Measurements from ENCODE around the gene TNFAIP8L1.

Gene TNFAIP8L1

DNA sequence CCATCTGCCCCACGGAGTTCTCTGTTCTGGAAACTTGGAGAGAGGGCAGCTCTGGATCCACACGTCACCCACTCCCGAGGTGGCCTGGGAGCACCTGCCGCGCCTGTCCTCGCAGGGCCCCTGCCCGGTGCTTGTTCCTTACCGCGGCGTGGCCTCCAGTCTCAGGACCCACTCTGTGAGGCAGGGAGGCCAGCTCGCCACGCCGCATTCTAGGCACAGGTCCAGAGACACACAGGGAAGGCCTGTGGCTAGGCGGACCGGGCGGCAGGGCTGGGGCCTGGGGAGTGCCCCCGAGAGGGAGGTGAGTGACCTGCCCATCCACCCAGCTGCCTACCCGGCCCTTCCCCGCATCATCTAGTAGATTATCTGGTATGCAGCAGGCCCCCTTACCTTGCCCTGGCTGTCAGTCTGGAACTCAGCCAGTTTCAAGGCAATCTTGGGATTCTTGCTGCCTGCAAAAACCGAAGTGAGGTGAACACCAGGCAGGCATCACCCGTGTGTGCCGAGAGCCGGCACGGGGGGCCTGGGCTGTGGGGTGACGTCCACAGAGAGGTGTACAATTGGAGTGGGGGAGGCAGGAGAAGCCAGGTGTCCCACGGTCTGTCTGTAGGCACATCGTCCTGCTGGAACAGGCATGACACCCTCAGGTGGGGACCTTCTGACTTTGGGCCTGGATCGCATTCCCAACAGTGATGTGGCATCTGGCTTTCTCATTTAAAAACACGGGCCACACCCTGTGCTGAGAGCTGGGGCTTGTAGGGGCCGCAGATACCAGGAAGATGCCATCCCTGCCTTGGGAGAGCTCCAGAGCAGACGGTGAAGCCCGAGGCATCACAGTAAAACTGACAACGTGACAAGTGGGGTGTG is 60.7 kb downstream of the TNFAIP8L1 start:
- TF ChIP-seq, protein P1, sequence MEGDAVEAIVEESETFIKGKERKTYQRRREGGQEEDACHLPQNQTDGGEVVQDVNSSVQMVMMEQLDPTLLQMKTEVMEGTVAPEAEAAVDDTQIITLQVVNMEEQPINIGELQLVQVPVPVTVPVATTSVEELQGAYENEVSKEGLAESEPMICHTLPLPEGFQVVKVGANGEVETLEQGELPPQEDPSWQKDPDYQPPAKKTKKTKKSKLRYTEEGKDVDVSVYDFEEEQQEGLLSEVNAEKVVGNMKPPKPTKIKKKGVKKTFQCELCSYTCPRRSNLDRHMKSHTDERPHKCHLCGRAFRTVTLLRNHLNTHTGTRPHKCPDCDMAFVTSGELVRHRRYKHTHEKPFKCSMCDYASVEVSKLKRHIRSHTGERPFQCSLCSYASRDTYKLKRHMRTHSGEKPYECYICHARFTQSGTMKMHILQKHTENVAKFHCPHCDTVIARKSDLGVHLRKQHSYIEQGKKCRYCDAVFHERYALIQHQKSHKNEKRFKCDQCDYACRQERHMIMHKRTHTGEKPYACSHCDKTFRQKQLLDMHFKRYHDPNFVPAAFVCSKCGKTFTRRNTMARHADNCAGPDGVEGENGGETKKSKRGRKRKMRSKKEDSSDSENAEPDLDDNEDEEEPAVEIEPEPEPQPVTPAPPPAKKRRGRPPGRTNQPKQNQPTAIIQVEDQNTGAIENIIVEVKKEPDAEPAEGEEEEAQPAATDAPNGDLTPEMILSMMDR (IDR thresholded peaks at IDR 0.05): no peak
- no peak overlapping the region for H3K4me2 ChIP-seq (ENCODE audit: low read length)

DNA sequence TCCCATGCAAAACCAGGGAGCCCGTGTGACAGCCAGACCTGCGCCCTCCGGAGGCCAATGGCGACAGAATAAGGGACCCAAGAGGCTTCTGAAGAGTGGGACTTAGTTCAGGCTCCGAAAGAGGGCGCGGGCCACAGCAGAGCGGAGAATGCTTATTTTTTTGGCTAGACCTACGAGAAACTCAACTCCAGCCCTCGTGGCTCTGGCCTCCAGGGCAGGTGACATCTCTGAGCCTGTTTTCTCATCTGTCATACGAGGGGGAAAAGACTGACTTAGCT is 61.3 kb downstream of the TNFAIP8L1 start:
- Histone ChIP-seq H3K4me2 (ENCODE audit: low read length) (no peak overlapping the region), H3K79me2 (peaks cover 6% of the 10 kb centered on the region), H3K9me3 (ENCODE audit: control insufficient read depth, low read length) (no peaks in the 10 kb centered on the region), H3K9ac (no peak overlapping the region), H3K4me1 (no peaks in the 10 kb centered on the region), H3K4me3 (ENCODE audit: low read depth, low read length) (no peak overlapping the region), H3K36me3 (ENCODE audit: control insufficient read depth, insufficient read depth, low read length) (no peaks in the 10 kb centered on the region), H3K27me3 (ENCODE audit: control insufficient read depth, insufficient read depth, low read length) (no peaks in the 10 kb centered on the region), H3K27ac (no peak overlapping the region), H2AFZ (no peak overlapping the region)
- TF ChIP-seq, protein P1 (IDR thresholded peaks at IDR 0.05): no peak

More for the DNA sequence above, 60.7 kb downstream of the TNFAIP8L1 start:
- Histone ChIP-seq H3K4me1 (no peaks in the 10 kb centered on the region), H3K27me3 (ENCODE audit: control insufficient read depth, insufficient read depth, low read length) (no peaks in the 10 kb centered on the region), H2AFZ (no peak overlapping the region), H3K79me2 (peaks cover 2% of the 10 kb centered on the region), H3K36me3 (ENCODE audit: control insufficient read depth, insufficient read depth, low read length) (no peaks in the 10 kb centered on the region), H3K27ac (no peak overlapping the region), H3K4me3 (ENCODE audit: low read depth, low read length) (no peak overlapping the region), H3K9me3 (ENCODE audit: control insufficient read depth, low read length) (no peaks in the 10 kb centered on the region), H3K9ac (no peak overlapping the region)

DNA sequence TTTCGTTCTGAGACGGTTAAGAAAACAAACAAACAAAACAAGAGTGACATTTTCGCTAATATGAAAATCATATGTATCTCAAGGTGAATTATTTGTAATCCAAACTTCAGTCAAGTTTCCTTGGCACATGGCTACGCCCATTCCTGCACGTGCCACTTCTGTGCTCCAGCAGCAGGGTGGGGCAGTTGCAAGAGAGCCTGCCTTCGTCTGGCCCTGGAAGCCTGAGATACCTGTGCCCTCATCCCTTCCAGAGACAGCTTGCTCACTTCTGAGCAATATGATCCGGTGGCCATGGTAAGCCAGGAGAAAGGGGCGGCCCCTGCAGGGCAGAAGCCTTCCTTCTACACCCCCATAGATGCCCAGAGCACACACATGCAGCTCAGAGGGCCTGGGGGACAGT is 62.2 kb downstream of the TNFAIP8L1 start:
- Histone ChIP-seq H3K27me3 (ENCODE audit: control insufficient read depth, insufficient read depth, low read length) (no peaks in the 10 kb centered on the region), H2AFZ (no peak overlapping the region), H3K79me2 (peaks cover 7% of the 10 kb centered on the region), H3K4me1 (no peaks in the 10 kb centered on the region), H3K9ac (no peak overlapping the region), H3K9me3 (ENCODE audit: control insufficient read depth, low read length) (no peaks in the 10 kb centered on the region), H3K27ac (no peak overlapping the region), H3K4me3 (ENCODE audit: low read depth, low read length) (no peak overlapping the region), H3K36me3 (ENCODE audit: control insufficient read depth, insufficient read depth, low read length) (no peaks in the 10 kb centered on the region), H3K4me2 (ENCODE audit: low read length) (no peak overlapping the region)
- TF ChIP-seq, protein P1 (IDR thresholded peaks at IDR 0.05): no peak

DNA sequence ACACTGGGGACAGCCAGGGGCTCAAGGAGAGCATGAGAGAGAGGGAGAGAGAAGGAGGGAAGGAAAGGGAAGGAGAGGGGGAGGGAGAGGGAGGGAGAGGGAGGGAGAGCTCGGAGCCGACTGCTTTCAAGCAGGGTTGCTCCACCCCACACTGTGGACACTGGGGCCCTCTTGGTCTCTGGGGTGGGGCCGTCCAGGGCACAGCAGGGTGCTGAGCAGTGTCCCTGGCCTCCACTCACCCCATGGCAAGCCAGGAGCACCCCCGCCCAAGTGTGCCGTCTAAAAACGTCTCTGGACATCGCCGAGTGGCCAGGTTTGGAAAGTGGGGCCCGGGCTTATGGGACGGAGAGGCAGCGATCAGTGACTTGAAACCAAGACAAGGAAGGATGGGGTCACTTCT is 63.4 kb downstream of the TNFAIP8L1 start:
- no peak overlapping the region for H3K4me2 ChIP-seq (ENCODE audit: low read length)
- H3K4me3 ChIP-seq (ENCODE audit: low read depth, low read length): no peak overlapping the region
- TF ChIP-seq, protein P1 (IDR thresholded peaks at IDR 0.05): no peak
- no peaks in the 10 kb centered on the region for H3K9me3 ChIP-seq (ENCODE audit: control insufficient read depth, low read length)
- H3K4me1 ChIP-seq: no peaks in the 10 kb centered on the region
- H3K27me3 ChIP-seq (ENCODE audit: control insufficient read depth, insufficient read depth, low read length): no peaks in the 10 kb centered on the region
- no peak overlapping the region for H3K9ac ChIP-seq
- no peaks in the 10 kb centered on the region for H3K36me3 ChIP-seq (ENCODE audit: control insufficient read depth, insufficient read depth, low read length)
- no peak overlapping the region for H3K27ac ChIP-seq
- peaks cover 7% of the 10 kb centered on the region for H3K79me2 ChIP-seq
- no peak overlapping the region for H2AFZ ChIP-seq
